Stimulated activated CD4-positive, alpha-beta T cell treated with anti-CD3 and anti-CD28 coated beads, Interleukin-4, amount 100 ng/mL, for 48 hours (primary cell): ENCODE results near the gene USP1.

ENCODE experiments used
- DNase-seq, 2 donors: peaks; one replicate each; pipeline ENCODE4 v3.0.0-alpha.2; 2020; ENCODE audit warnings: low read depth in 2 of 2

USP1 gene, protein sequence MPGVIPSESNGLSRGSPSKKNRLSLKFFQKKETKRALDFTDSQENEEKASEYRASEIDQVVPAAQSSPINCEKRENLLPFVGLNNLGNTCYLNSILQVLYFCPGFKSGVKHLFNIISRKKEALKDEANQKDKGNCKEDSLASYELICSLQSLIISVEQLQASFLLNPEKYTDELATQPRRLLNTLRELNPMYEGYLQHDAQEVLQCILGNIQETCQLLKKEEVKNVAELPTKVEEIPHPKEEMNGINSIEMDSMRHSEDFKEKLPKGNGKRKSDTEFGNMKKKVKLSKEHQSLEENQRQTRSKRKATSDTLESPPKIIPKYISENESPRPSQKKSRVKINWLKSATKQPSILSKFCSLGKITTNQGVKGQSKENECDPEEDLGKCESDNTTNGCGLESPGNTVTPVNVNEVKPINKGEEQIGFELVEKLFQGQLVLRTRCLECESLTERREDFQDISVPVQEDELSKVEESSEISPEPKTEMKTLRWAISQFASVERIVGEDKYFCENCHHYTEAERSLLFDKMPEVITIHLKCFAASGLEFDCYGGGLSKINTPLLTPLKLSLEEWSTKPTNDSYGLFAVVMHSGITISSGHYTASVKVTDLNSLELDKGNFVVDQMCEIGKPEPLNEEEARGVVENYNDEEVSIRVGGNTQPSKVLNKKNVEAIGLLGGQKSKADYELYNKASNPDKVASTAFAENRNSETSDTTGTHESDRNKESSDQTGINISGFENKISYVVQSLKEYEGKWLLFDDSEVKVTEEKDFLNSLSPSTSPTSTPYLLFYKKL

DNA sequence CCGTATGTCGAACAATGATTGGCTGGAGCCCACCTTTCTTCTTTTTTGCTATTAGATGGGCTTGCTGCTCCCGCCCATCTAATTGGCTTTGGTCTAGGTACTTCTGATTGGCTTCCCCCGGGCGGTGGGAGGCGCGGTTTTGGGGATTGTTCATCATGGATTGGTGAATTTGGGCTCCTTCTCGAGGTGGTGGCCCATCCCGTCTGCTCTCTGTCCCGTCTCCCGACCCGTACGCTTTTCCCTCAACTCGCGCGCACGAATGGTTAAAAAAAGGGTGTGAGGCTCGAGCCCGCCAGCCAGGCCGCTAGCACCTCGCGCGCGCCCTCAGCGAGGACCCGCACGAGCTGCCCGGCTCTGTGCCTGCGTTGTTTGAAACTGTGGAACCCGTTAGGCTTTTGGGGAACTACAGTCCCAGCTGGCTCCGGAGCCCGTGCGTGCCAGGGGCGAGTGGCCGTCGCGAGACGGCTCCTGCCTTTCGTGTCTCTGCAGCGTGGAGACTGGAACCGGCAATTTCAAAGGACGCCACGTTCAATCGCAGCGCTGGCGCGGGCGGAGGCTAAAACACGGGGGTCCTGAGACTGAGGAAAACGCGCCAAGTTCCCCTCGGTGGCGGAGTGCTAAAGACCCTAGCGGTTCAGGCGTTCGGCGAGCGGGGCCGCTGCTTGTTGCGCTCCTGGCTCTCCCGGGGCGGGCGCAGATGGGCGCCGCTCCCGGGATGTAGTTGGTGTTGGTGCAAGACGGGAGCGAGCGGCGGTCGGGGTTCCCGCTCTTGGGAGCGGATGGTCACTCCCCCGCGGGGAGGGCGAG lies at the start of gene USP1:
TSS of gene USP1 (plus strand) at position 584 of the 807 bp plus-strand sequence. CDS start 2,819 bp downstream, outside the sequence.
- DNase-seq, result peak; percentile 92 to 95

DNA sequence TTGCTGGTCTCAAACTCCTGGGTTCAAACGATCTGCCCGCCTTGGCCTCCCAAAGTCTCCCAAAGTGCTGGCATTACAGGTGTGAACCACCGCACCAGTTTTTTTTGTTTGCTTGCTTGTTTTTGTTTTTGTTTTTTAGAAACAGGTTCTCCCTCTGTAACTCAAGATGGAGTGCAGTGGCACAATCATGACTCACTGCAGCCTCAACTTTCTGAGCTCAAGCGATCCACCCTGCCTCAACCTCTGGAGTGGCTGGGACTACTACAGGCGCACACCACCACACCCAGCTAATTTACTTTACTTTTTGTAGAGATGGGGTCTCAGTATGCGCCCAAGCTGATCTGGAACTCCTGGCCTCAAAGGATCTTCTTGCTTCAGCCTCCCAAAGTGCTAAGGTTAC lies 47.3 kb upstream of the USP1 start:
- DNase-seq, result no peak

DNA sequence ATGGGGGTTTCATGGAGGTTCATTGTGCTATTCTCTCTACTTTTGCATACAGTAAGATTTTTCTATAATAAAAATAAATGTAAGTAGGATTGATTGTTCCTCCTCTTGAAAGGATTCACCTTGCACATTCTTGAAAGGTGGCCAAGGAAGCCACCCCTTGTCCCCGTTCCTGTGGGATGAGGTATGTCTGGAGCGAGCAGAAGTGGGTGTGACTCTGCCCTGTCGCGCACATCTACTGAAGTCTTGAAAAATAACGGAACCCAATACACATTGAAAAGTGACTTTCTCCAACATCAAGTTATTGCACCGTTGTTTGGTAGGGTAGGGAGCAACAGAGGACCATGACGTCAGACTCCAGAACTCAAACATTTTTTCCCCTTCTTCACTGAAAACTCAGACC lies 46.8 kb upstream of the USP1 start:
- no peak for DNase-seq

DNA sequence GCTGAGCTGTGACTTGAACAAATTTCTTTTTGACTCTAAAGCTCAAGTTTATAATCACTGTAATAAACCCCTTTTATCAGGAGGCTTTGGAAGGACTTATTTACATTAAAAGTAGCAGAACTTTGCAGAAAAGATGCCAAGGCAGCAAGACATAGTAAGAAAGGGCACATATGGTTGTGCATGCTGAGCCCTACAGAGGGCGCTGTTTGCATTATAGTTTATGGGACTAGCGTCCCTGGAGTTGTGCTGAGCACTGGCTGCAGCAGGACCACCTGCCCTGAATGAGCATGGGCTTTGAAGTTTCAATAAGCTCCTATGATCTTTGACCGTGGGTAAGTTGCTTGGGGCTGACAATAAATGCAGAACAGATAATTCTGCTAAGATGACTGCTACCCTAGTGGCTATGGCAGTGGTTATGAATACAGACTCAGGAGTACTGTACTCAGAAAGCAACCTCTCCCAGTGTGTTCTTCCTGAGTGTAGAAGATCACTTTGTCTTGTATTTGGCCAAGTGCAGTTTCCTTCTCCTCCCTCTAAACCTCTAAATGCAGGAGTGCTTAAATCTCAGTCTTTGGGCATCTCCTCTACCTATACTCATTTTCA lies 45.4 kb upstream of the USP1 start:
- DNase-seq, result peak; percentile 4 to 11

DNA sequence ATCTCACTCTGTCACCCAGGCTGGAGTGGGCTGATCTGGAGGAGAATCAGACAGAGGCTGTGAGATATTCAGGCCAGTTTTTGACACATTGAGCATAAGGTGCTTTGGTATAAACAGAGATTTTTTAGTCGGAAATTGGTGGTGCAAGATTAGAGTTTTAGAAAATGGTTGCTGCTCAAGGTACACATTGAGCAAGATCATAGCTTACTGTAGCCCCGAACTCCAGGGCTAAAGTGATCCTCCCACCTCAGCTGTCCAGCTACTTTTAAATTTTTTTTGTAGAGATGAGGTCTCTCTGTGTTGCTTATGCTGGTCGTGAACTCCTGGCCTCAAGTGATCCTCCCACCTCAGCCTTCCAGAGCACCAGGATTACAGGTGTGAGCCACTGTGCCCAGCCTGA lies 43.9 kb upstream of the USP1 start:
- DNase-seq, result no peak

DNA sequence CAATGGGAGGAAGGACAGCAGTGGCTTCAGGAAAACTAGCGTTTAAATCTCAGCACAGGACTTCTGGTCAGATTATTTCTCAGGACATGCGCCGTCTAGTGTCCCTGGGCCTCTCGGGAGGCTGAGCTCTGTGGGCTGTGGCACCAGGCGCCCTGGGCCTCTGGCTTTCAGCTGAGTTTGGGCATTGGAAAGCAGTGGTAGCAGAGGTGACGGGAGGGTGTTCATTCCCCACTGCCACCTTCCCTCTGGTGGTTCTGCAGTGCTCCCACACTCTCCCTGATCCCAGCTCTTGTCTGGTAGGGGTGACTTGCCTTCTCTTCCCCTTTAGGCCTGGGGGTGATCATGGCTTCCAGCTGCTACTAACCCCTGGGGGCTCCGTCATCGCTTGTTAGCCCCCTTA lies 42.2 kb upstream of the USP1 start:
- DNase-seq, result no peak

DNA sequence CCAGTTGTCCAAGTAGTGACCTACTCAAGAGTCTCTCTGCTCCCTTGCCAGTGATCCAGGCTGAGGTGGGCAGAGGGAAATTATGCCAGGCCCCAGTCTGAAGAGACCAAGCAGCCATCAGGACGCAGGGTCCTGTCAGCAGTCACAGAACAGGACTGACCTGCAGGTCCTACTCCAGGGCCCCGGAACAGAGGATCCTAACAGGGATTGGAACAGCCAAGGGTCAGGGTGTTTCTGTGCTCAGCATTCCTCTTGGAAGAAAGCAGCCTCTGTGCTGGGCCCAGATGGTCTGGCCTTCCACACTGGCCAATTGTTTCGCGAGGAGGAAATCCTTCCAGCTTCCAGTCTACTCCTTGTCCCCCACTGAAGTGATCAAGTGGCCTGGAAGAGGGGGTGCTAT lies 41.6 kb upstream of the USP1 start:
- no peak for DNase-seq

DNA sequence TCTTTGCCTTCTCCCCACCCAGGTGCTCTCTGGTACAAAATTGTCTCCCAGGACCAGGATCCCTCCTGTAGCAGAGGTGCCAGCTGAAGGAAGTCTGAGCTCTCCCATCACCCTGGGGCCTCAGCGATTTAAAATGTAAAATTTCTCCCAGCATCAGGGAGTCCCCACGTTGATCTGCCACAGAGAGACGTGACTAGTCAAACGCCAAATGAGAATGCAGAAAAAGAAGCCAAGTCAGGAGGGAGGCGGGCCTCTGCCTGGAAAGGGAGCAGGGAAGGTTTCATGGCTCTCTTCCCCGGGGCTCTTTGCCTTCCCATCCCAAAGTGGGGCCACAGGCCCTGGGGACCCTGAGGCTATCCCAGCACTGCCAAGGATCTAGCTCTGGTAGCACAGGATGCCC lies 40.0 kb upstream of the USP1 start:
- DNase-seq, result no peak

DNA sequence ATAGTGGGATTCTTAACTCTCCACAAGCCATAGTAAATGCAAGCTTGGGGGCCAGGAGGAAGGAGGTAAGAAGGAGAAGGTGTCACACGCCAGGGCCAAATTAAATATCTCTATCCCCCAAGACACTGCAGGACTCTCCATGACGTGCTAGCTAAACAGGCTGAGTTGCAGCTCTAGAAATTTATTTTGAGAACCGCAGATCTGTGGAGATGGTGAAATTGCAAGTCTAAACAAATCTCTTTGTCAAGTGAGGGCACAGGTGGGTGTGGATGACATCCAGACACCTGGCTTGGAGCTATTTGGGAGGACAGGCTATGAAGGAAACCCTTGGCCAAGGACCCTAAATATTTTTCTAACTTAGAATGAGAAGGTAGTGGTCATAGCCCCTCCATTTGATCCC lies 39.5 kb upstream of the USP1 start:
- DNase-seq, result no peak

DNA sequence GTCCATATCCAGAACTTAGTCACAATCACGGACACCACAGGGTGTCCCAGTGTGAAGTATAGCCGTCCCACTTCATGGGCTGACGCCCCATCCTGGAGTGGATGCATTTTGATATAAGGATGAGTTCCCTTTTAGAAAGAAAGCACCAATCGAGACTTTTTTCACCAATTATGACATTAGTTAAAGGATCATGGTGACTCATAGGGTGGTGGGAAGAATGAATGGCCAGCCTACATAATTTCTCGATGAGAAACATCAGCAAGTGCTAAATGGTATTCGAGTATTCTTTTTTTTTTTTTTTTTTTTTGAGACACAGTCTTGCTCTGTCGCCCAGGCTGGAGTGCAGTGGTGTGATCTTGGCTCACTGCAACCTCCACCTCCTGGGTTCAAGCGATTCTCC lies 38.5 kb upstream of the USP1 start:
- DNase-seq, result no peak

DNA sequence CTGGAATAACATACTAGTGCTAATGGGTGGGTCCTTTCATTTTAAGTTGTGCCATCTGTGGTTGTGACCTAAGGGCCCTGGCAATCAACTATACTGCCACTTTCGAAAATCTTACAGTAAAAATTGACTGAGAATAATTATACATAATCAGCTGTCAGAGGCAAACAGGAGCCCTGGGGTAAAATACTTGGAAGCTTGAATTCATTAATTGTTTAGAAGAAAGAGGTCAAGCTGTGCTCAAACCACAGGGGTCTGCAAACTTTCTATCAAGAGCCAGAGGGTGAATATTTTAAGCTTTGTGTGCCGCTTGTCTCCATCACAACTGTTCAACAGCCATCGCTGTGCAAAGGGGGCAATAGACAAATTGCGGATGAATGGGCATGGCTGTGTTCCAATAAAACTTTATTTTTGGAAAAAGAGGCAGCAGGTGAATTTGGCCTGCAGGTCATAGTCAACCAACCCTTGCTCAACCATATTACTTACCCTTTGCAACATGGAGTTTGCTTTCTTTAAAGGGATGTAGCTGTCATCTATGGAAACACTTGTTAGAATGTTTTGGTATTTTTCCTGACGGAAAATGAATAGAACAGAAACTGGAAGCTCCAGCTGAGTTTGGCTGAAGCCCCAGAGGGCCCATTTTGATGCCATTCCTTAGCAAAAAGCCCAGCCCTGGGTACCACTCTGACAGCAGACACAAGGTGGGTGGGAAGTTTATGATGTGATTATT lies 35.7 kb upstream of the USP1 start:
- no peak for DNase-seq

DNA sequence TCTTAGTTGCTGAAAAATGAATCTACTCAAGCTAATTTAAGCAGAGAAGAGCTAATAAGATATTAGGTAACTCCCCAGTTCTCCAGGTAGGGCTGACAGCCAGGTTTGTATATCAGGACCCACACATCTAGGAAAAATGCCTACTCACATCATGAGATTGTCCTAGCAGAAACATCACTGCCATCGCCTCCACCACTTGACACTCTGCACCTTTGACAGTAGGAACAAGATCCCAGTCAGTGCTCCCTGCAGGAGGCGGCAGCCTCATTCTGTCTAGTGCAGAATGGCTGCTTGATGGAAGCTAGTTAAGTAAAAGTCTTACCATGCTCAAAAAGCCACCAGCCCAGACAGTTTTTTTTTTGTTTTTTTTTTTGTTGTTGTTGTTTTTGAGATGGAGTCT lies 31.6 kb upstream of the USP1 start:
- no peak for DNase-seq

DNA sequence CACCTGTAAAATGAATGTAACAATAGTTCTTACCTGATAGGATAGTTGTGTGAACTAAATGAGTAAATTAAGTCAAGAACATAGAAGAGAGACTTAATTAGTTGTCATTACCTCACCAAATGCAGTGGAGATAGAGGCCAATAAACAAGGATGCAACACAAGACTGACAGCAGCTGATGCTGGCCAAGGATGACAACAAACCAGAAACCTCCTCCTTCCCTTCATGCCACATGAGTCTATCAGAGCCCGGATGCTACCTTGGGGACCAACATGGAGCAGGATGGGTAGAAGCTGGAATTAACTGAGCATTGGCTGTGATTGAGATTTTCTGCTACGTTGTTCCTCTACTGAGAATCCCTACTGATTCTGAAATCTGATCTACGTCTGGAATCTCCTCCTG lies 30.3 kb upstream of the USP1 start:
- no peak for DNase-seq

DNA sequence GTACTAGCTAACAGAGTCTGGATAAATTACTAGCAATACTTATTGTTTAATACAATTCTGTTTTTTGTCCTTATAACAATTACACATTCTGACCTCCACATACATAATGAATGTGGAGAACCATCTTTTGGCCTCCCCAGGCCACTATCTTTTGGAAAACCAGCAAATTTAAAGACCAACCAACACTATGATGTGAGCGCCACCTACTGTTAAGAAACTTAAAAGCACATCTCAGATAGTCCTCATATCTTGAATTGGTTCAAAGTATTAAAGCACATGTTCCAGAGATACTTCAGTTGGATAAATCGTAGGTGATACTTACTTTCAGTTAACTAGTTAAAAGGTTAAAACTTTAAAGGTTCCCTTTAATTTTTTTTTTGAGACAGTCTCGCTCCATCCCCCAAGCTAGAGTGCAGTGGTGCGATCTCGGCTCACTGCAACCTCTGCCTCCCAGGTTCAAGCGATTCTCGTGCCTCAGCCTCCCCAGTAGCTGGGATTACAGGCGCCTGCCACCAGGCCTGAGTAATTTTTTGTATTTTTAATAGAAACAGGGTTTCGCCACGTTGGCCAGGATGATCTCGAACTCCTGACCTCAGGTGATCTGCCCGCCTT lies 29.3 kb upstream of the USP1 start:
- peak in 1 of 2 donors; percentile 2 for DNase-seq

DNA sequence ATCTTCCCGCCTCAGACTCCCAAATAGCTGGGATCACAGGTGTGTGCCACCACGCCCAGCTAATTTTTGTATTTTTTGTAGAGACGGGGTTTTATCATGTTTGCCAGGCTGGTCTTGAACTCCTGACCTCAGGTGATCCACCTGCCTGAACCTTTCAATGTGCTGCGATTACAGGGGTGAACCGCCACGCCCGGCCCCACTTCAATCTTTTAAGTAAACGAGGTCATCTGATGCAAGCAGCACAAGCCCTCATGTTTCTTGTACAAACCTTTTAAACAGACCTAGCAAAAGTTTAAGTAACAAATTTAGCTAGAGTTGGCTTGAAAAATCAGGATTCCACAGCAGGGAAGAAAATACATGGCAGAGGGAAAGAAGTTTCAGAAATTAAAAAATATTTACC lies 21.2 kb upstream of the USP1 start:
- no peak for DNase-seq

DNA sequence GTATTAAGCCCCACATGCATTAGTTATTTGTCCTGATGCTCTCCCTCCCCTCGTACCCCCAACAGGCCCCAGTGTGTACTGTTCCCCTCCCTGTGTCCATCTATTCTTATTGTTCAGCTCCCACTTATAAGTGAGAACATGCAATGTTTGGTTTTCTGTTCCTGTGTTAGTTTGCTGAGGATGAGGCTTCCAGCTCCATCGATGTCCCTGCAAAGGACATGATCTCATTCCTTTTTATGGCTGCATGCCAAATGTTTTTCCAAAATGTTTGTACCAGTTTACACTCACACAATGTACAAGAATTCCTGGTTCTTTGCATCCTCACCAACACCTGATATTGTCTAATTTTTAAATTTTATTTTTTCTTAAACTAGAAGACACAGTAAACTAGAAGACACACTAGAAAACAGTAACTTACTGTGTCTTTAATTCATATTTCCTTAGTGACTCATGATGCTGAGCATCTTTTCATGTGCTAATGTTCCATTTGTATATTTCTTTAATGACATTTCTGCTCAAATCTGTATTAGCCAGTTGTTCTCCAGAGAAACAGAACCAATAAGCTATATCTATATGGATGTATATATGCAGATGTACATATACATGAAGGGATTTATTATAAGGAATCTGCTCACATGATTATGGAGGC lies 19.4 kb upstream of the USP1 start:
- DNase-seq, result no peak

DNA sequence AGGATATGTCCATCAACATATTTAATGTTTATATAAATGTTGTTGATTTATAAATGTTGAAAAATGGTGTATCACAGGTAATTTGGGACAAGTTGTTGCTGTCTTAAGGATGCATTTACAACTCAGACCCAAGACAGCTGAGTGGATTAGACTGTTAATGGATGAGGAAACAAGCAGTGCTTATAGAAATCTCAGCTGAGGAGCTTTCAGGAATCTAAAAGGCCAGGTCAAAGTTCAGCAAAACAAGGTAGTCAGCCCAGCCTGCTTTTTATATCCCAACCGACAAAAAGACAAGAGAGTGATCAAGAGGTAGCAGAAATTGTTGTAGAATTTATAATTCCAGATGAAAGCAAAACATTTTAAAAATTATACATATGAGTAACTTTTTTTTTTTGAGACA lies 16.6 kb upstream of the USP1 start:
- no peak for DNase-seq

DNA sequence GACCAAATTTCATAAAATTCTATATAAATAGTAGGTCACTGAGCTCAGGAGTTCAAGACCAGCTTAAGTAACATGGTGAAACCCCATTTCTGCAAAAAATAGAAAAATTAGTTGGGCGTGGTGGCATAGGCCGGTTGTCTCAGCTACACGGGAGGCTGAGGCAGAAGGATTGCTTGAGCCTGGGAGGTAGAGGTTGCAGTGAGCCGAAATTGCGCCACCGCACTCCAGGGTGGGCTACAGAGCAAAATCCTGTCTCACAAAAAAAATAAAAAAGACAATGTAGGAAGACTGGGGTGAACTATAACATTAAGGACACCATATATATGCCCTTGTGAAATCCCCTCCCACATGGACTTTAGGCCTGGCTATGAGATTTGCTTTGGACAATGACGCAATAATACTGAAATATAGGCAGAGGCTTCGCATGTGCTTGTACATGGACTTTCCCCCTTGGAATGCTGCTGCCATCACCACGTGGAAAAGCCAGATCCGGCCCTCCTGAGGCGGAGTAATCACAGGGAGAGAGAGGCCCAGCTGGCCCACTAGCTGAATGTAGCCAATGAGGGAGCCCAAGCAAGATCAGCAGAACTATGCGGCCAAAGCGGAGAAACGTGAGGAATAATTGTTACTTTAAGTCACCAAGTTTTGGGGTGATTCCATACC lies 13.1 kb upstream of the USP1 start:
- no peak for DNase-seq

DNA sequence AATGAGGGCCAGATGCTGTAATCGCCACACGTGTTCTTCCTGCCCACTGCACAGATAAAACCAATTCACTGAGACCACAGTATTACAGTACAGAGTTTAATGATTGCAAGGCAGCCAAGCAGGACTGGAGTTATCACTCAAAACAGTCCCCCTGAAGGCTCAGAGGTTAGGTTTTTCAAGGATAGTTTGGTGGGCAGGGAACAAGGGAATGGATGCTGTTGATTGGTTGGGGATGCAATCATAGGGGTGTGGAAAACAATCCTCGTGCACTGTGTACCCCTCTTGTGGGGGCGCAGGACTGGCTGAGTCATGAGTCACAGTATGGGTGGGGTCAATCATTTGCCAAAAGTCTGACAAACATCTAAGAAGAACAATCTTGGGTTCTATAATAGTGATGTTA lies 12.4 kb upstream of the USP1 start:
- no peak for DNase-seq

DNA sequence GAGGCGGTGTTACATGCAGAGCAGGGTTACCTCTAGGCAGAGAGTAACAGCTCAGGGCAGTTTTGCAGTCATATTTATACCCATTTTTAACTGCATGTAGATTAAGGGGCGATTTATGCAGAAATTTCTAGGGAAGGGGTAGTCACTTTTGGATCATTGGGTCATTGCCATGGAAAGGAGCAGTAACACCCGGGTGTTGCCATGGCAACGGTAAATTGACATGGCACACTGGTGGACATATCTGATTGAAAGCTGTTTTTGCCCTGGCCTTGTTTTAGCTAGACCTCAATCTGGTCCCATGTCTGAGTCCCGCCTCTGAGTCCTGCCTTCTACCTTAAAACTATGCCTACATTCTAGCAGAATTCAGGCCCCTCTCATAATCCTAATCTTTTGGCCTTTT lies 11.8 kb upstream of the USP1 start:
- no peak for DNase-seq
